ENCODE results near the gene UFD1. TPM values are rescaled to one million over a fixed set of nuclear protein-coding genes. Genes with fewer than 3 reads are reported as not detected.

The UFD1 gene
- total and polyA plus RNA-seq, 2 of the 13 experiments (the other 11 are each of a cell fraction or from before 2014, with no cell fraction given), result 47.9 to 51.1 TPM

- TF ChIP-seq NFAT5 (CRISPR knock-in tag; IDR thresholded peaks at IDR 0.05) (peak; percentile 56; the same call in 1 of the 2 replicates), ZNF484 (CRISPR knock-in tag; IDR thresholded peaks at IDR 0.05; ENCODE audit: borderline replicate concordance, low read depth) (no peak), ZNF263 (CRISPR knock-in tag; IDR thresholded peaks at IDR 0.05) (peak; percentile 16; the same call in 1 of the 2 replicates), SRSF9 (IDR thresholded peaks at IDR 0.05; ENCODE audit: borderline replicate concordance, insufficient read depth, low read depth, low read length, poor library complexity, severe bottlenecking) (no peak), PRPF4 (IDR thresholded peaks at IDR 0.05; ENCODE audit: low read depth, low read length, poor library complexity, severe bottlenecking) (no peak), RXRB (CRISPR knock-in tag; IDR thresholded peaks at IDR 0.05; ENCODE audit: borderline replicate concordance) (no peak), NFKB2 (CRISPR knock-in tag; IDR thresholded peaks at IDR 0.05; ENCODE audit: borderline replicate concordance) (peak; percentile 82; the same call in 1 of the 2 replicates), SMARCC2 (IDR thresholded peaks at IDR 0.05) (no peak), PPARG (CRISPR knock-in tag; conservative IDR thresholded peaks at IDR 0.05) (no peak), ZNF224 (CRISPR knock-in tag; IDR thresholded peaks at IDR 0.05) (peak; percentile 60; the same call in 1 of the 2 replicates), HDAC2 (CRISPR knock-in tag; IDR thresholded peaks at IDR 0.05) (0 out of 2 replicates have a peak, but pooled peaks have one; percentile 49), E2F2 (CRISPR knock-in tag; IDR thresholded peaks at IDR 0.05; ENCODE audit: borderline replicate concordance) (0 out of 2 replicates have a peak, but pooled peaks have one; percentile 44), CEBPZ (IDR thresholded peaks at IDR 0.05; ENCODE audit: low read length) (peak; percentile 48; the same call in 1 of the 2 replicates), FOXP1 (IDR thresholded peaks at IDR 0.05) (no peak), FOXP1 (CRISPR knock-in tag; IDR thresholded peaks at IDR 0.05) (no peak), TCF7 (IDR thresholded peaks at IDR 0.05; ENCODE audit: low read depth) (no peak)
These were observed 31.5 kb downstream of the UFD1 start, which contains the start of gene C22orf39 (continued) for GRCh38 chr22:19447330-19448075.

All from HepG2 (cell line).